ENCODE measurements around the gene FHIP2A.
"Not testable (repeated sequence)": the region's sequence is repeated elsewhere in the genome, so short reads cannot be mapped to it uniquely, and the experiment has no call there.

FHIP2A gene

GRCh38 chr10:114821293-114821914 is at the start of gene FHIP2A:
Gene FHIP2A, plus strand, starts transcription at chr10:114821780. Its CDS starts 299 bp downstream, at chr10:114822079.
- peak; percentile 34 to 83 for DNase-seq

- DNase-seq = no peak
Measured at GRCh38 chr10:114772496-114773196, 48.9 kb upstream of the FHIP2A start.

- DNase-seq = no peak
Measured at GRCh38 chr10:114773197-114773532, 48.4 kb upstream of the FHIP2A start.

- not testable (repeated sequence) for DNase-seq
Measured at GRCh38 chr10:114775082-114775481, 46.5 kb upstream of the FHIP2A start.

GRCh38 chr10:114777415-114777814 is 44.2 kb upstream of the FHIP2A start:
- DNase-seq = no peak

- DNase-seq = no peak
Measured at GRCh38 chr10:114779803-114780576, 41.6 kb upstream of the FHIP2A start.

GRCh38 chr10:114780577-114781184 is 40.9 kb upstream of the FHIP2A start:
- no peak for DNase-seq

- DNase-seq = no peak
Measured at GRCh38 chr10:114782666-114783065, 38.9 kb upstream of the FHIP2A start.

GRCh38 chr10:114783686-114784085 is 37.9 kb upstream of the FHIP2A start:
- DNase-seq = no peak

- DNase-seq = not testable (repeated sequence)
Measured at GRCh38 chr10:114786492-114786891, 35.1 kb upstream of the FHIP2A start.

GRCh38 chr10:114787131-114787530 is 34.4 kb upstream of the FHIP2A start:
- not testable (repeated sequence) for DNase-seq

- DNase-seq = no peak
Measured at GRCh38 chr10:114791768-114792167, 29.8 kb upstream of the FHIP2A start.

GRCh38 chr10:114795039-114795438 is 26.5 kb upstream of the FHIP2A start:
- DNase-seq = no peak

- no peak for DNase-seq
Measured at GRCh38 chr10:114800361-114800760, 21.2 kb upstream of the FHIP2A start.

- no peak for DNase-seq
Measured at GRCh38 chr10:114801411-114801813, 20.2 kb upstream of the FHIP2A start.

GRCh38 chr10:114802177-114802576 is 19.4 kb upstream of the FHIP2A start:
- no peak for DNase-seq

- no peak for DNase-seq
Measured at GRCh38 chr10:114806562-114807391, 14.8 kb upstream of the FHIP2A start.

- DNase-seq = no peak
Measured at GRCh38 chr10:114808982-114809381, 12.6 kb upstream of the FHIP2A start.

- no peak for DNase-seq
Measured at GRCh38 chr10:114810926-114811325, 10.7 kb upstream of the FHIP2A start.

- no peak for DNase-seq
Measured at GRCh38 chr10:114811862-114812261, 9.7 kb upstream of the FHIP2A start.

GRCh38 chr10:114815791-114816190 is 5.8 kb upstream of the FHIP2A start:
- DNase-seq = no peak

- no peak for DNase-seq
Measured at GRCh38 chr10:114816308-114816707, 5.3 kb upstream of the FHIP2A start.

- no peak for DNase-seq
Measured at GRCh38 chr10:114819322-114819721, 2.3 kb upstream of the FHIP2A start.

Measured in bone marrow (tissue), 2 donors.